Erythroblast (primary cell): Measurements from ENCODE around the gene ZYX.

Source experiments
- GATA1 ChIP-seq: IDR thresholded peaks from 2 replicates; pipeline ENCODE4 v1.6.1; 2011; ENCODE audit warnings: low read depth, mild to moderate bottlenecking, control low read depth, low read length, moderate library complexity
- POLR2A ChIP-seq: IDR thresholded peaks from 2 replicates; pipeline ENCODE4 v1.6.1; 2011; ENCODE audit warnings: mild to moderate bottlenecking, low read length

DNA sequence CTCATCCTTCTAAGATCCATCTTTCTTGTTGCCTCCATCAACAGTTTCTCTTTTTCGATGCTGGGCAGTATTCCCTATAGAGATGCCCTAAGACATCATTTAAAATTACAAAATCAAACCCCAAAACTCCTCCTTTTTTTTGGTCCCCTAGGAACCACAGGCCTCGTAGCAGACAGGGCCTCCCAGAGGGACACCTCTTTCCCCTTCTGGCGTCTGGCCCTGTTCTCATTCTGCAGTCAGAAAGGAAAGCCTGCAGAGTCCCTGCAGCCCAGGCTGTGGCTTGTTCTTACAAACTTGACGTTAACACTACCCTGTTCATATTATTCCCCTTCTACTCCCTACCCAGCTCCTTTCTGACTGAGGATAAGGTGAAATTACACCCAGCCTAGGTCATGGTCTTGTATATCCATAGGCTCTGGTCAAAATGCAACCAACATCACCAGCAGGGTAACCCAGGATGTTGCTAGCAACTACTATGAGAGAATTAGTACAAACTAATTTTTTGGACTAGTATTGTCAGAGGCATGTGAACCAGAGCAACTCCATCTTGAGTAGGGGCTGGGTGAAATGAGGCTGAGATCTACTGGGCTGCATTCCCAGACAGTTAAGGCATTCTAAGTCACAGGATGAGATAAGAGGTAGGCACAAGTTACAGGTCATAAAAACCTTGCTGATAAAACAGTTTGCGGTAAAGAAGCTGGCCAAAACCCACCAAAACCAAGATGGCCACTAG, 31.0 kb downstream of the ZYX start:
- TF ChIP-seq POLR2A, result no peak
- TF ChIP-seq GATA1, result no peak
